ENCODE data around the gene TRABD2B.

The TRABD2B gene

DNA sequence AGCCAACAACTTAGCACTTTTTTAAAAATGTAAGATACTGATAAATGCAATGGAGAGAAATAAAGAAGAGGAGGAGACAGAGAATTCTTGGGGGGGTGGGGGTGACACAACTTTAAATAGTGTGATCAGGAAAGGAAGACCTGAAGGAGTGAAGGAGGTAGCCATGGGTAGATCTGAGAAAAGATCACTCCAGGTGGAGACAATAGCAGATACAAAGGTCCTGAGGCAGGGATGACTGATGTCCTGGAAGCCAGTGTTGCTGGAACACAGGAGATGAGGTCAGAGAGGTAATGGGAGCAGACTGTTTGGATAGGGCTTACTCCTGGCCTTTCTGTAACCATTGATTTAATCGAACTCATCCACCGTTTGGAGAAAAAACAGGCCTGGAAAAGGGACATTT is 24.6 kb upstream of the TRABD2B start:
- no peak for DNase-seq

DNA sequence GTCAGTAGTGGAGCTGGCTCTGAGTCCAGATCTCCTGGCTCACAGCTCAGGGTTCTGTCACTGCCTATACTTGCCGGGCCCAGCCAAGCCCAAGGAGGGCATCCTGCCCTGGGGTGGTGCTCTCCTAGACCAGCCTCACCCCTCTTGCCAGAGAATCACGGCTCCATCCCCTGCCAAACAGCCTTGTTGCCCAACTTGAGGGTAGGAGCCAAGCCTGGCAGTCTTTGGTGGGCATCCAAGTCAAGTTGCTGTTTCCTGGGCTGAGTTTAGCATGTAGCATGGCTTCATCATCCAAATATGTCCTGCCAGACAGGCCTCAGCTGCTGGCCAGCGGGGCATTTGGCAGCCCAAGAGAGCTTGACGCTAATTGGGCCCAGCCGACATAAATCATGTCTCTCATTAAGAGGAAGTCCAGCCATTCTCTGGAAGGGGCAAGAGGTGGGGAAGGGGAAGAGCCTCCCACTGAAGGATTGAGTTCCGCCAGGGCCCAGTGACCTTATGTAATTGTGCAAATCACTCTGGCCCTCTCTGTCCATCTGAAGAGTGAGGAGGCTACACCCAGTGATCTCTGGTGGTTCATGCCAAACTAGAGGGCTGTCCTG is 22.6 kb upstream of the TRABD2B start:
- no peak for DNase-seq

- DNase-seq = no peak
Measured at GRCh38 chr1:48018799-48019198, 21.6 kb upstream of the TRABD2B start.

DNA sequence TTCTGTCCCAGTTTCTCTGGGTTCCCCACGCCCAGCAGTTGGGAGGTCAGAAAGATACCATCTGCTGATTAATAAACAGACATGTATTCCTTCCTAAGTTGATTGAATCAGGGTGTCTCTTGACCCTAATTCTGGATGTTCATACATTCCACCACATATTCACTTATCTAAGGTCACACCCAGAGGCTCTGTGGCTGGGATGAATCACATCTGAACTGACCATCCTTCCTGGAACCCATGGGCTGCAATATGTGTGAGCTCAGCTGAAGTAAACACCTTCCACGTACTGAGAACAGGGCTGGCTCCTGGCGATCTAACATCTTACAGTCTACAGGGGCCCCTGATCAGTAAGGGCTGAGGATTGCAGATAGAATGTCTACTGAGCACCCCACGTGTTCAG is 20.5 kb upstream of the TRABD2B start:
- DNase-seq = no peak

- no peak for DNase-seq
Measured at GRCh38 chr1:48016515-48016914, 19.3 kb upstream of the TRABD2B start.

DNA sequence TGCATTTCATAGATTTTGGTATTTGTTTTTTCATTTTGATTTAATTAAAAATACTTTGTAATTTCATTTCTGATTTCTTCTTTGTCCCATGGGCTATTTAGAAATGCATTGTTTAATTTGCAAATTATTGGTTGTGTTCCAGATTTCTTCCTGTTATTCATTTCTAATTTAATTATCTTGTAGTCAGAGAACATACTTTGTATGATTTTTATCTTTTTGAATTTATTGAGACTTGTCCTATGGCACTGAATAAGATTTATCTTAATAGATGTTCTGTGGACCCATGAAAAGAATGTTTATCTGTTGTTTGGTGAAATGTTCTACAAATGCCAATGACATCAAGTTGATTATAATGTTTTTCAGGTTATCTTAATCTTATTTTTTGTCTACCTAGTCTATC is 16.1 kb upstream of the TRABD2B start:
- no peak for DNase-seq

DNA sequence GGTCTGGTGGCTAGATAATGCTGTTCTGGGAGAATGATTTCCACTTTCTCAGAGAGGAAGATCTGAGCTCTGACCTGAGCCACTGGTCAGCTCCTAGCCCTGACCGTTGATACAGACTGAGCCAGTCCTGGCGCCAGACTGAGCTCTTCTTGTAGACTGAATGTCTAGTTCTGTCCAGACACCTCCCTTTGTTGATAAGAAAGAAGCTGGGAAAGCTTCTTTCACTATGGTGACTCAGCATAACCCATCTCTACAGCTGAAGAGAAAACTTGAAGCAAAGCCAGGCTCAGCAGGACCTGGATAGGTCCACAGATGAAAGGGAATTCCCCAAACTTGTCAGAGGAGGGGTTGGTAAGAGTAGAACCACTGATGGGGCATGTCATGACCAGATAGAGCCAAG is 9.9 kb upstream of the TRABD2B start:
- no peak for DNase-seq

- no peak for DNase-seq
Measured at GRCh38 chr1:48006264-48006663, 9.1 kb upstream of the TRABD2B start.

- no peak for DNase-seq
Measured at GRCh38 chr1:48005253-48006117, 8.3 kb upstream of the TRABD2B start.

GRCh38 chr1:48003741-48004531 is 6.8 kb upstream of the TRABD2B start:
- DNase-seq = no peak

DNA sequence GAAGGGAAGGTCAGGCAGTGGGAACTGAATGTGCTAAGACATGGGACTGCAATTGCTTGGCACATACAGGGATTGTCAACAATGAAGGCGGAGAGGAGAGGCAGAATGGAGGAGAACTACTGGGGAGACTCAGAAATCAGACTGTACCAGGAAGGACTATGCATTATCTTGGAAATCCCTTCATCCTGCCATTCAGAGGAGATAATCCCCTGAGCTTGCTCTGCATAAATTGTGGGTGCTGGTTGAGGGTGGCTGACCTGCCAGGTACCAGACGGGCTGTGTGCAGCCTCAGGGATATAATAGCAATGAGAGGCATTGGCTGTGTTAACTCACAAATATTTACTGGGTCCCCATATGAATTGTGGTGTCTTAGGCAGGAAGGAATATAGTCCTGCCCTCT is 5.0 kb upstream of the TRABD2B start:
- no peak for DNase-seq

DNA sequence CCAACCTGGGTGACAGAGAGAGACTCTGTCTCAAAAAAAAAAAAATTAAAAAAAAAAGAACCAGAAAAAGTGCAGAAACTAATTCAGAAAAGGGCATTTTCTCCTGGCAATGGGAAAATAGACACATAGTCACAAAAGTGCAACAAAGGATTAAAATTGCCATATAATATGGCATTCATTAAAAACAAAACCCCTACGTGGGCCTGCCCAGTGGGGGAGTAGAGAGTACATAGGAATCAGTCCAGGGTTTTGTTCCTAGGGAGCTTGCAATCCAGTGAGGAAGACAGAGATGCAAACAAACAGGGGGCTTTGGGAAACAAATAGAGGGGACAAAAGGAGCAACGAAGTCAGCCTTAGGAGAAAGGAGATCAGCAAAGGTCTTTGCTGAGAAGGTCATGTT is 4.5 kb upstream of the TRABD2B start:
- DNase-seq = no peak

- no peak for DNase-seq
Measured at GRCh38 chr1:48000883-48001282, 3.7 kb upstream of the TRABD2B start.

- DNase-seq = no peak
Measured at GRCh38 chr1:47999097-47999496, 1.9 kb upstream of the TRABD2B start.

- no peak for DNase-seq
Measured at GRCh38 chr1:47998396-47998990, 1.3 kb upstream of the TRABD2B start.

GRCh38 chr1:47996406-47997226 is 569 bp downstream of the TRABD2B start:
- no peak for DNase-seq

- DNase-seq = no peak
Measured at GRCh38 chr1:47996060-47996405, 1.2 kb downstream of the TRABD2B start.

DNA sequence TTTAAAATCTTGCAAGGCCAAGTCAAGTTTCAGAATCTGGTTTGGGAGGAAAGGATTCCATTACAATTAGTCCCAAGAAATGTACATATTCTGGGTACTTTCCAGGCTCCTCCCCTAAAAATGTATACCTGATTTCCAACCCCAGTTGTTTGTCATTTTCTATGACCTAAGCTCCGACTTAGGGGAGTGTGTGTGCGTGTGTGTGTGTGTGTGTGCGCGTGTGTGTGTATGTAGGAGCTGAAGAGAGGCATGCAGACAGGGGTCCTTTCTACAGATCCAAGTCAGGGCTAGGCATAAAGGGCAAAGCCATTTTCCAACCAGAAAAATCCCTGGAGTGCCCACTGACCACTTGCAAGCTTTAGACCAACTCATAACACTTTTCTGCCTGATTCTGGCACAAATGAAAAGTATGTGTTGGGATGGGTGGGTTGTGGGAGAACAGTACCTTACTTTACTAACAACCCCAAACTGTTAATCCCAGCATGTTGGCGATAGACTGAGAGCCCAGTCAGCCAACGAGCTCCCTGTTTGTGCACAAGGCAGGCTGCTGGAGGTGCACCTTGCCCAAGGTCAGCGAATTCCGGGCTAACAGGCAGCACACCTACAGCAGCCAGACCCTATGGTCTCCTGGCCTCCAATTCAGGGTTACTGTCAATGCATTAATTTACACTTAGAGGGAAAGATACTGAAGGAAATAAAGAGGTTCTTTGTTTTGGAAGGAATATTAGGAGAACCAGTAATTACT is 1.7 kb downstream of the TRABD2B start:
- DNase-seq = no peak

DNA sequence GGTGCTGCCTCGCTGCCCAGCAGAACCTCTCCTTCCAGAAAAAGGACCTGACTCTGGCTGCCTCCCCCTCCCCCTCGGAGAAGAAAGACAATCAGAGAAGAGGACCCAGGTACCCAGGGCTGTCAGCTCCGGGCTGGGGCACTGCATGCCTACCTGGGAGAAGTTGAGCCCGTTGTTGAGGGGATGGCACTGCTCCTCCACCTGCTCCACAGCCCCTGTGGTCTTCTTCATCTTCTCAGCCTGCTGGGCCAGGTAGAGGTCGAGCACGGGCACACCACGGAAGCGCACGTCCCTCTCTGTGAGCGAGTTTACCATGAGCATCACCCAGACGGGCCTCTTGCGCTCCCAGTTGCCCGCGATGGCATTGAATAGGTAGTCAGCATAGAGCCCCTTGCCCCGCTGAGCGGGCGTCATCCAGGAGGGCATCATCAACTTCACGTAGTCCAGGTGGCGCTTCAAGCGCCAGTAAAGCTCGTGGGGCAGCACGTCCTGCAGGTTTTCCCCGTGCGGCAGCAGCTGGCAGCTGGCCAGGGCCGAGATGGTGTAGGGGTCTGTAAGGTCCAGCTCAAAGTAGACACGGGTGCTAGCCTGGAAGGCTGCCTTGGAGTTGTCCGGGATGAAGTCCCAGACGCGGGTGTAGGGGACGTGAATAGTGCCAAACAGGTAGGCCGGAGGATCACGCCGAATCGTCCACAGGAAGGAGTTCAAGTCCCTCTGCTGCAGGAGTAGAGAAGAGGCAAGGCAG is 3.1 kb downstream of the TRABD2B start:
- DNase-seq = no peak

- no peak for DNase-seq
Measured at GRCh38 chr1:47993416-47993740, 3.8 kb downstream of the TRABD2B start.

GRCh38 chr1:47992720-47993415 is 4.3 kb downstream of the TRABD2B start:
- DNase-seq = no peak
